GM12873 (cell line): ENCODE data around the gene CAP1.

Experiments
- TF ChIP-seq, protein P1 (sequence below): IDR thresholded peaks from 2 replicates; pipeline ENCODE4 v1.5.1; 2012; ENCODE audit warnings: low read depth, mild to moderate bottlenecking, moderate library complexity, low read length, control low read depth; ENCODE audit not compliant: insufficient read depth; ENCODE audit errors: missing control alignments

Gene CAP1

GRCh38 chr1:40003156-40004093 lies 37.1 kb upstream of the CAP1 start:
- TF ChIP-seq, protein P1, sequence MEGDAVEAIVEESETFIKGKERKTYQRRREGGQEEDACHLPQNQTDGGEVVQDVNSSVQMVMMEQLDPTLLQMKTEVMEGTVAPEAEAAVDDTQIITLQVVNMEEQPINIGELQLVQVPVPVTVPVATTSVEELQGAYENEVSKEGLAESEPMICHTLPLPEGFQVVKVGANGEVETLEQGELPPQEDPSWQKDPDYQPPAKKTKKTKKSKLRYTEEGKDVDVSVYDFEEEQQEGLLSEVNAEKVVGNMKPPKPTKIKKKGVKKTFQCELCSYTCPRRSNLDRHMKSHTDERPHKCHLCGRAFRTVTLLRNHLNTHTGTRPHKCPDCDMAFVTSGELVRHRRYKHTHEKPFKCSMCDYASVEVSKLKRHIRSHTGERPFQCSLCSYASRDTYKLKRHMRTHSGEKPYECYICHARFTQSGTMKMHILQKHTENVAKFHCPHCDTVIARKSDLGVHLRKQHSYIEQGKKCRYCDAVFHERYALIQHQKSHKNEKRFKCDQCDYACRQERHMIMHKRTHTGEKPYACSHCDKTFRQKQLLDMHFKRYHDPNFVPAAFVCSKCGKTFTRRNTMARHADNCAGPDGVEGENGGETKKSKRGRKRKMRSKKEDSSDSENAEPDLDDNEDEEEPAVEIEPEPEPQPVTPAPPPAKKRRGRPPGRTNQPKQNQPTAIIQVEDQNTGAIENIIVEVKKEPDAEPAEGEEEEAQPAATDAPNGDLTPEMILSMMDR: no peak

- TF ChIP-seq, protein P1: no peak
Observed at GRCh38 chr1:40004857-40005256, 35.7 kb upstream of the CAP1 start.

DNA sequence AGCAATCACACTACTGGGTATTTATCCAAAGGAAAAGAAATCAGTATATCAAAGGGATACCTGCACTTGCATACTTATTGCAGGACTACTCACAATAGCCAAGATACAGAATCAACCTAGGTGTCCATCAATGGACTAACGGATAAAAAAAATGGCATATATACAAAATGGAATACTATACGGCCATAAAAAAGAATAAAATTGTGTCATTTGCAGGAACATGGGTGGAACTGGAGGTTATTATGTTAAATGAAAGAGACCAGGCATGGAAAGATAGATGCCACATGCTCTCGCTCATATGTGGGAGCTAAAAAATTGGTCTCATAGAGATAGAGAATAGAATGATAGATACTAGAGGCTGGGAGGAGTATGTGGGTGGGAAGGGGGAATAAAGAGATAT lies 29.3 kb upstream of the CAP1 start:
- TF ChIP-seq, protein P1: no peak

GRCh38 chr1:40014253-40014706 lies 26.2 kb upstream of the CAP1 start:
- TF ChIP-seq, protein P1: no peak

DNA sequence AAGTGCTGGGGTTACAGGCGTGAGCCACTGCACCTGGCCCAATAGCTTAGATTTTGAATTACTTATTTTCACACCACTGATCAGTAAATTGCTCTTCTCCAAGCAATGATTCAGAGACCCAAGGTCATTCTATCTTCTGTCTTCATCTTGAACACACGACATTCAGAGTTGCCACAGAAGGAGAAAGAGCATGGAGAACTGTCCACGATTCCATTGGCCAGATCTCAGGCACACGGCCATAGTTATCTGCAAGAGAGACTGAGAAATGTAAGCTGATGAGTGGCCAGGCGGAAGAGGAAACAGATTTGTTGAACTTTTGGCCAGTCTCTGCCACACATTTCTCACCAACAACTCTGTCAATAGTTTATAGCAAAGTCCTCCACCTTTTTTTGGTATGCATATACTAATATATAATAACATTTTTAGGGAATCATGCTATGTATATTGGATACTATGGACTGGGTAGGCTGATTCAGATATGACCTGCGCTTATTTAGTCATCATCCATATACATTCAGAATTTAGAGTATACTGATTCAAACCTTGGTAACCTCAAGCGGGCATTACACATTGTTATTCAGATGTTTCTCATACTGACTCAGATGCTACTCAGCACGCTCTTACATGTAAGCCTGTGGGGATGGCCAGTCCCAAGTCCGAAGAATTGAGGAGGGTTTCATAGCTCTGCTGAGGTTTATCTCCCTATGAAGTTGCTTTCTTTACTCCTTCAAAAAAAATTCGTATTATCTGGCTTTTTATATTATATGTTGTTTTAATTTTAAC lies 25.5 kb upstream of the CAP1 start:
- TF ChIP-seq, protein P1: no peak

DNA sequence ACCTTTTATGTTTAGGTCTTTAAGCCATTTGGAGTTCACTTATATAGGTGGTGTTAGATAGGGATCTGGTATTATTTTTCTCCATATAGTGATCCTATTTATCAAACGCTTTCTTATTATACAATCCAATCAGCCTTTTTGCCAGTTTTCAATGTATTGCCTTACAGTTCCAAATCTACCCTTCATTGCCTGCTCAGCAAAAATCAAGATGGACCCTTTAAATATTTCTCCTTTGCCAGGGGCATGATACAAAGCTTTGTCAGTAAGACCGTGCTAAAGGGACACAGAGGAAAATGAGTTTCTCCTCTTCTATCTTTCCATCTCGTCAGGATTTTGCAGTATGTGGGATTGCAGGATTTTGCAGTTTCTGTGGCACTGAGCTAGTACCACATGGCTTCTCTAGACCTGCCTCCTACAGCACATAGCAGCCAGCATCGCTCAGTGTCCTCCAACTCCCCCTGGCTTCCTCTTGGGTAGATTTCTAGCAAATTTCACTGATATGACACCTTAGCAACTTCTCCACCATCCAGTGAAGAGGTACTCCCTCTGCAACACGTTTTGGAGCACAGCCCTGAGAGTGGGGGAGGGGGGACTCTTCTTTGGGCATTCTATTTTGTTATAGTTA lies 22.5 kb upstream of the CAP1 start:
- TF ChIP-seq, protein P1: no peak
